Measurements from ENCODE around the gene RUNX2.

RUNX2 gene

GRCh38 chr6:45613656-45614055 is 285.5 kb downstream of the RUNX2 start:
- ChIA-PET POLR2A (no interaction called here), CTCF (no interaction called here)
- TF ChIP-seq HDGF (IDR thresholded peaks at IDR 0.05; ENCODE audit: borderline replicate concordance) (no peak), ZNF384 (IDR thresholded peaks at IDR 0.05) (no peak), ELF4 (IDR thresholded peaks at IDR 0.05) (no peak), NFRKB (IDR thresholded peaks at IDR 0.05) (no peak), SUZ12 (IDR thresholded peaks at IDR 0.05) (no peak), SP1 (IDR thresholded peaks at IDR 0.05) (no peak), CTBP1 (IDR thresholded peaks at IDR 0.05; ENCODE audit: borderline replicate concordance) (no peak), FOXA1 (IDR thresholded peaks at IDR 0.05) (no peak), LEF1 (IDR thresholded peaks at IDR 0.05; ENCODE audit: borderline replicate concordance) (no peak), FOXK2 (IDR thresholded peaks at IDR 0.05) (no peak), L3MBTL2 (conservative IDR thresholded peaks at IDR 0.05) (no peak), BHLHE40 (IDR thresholded peaks at IDR 0.05; ENCODE audit: borderline replicate concordance) (no peak), PKNOX1 (IDR thresholded peaks at IDR 0.05) (no peak), FOXM1 (IDR thresholded peaks at IDR 0.05; ENCODE audit: borderline replicate concordance) (no peak)
- no peak for DNase-seq (ENCODE audit: extremely low spot score)

GRCh38 chr6:45614488-45615285 is 286.6 kb downstream of the RUNX2 start:
- ChIA-PET POLR2A (no interaction called here), CTCF (no interaction called here)
- DNase-seq (ENCODE audit: extremely low spot score): no peak
- no peak for TF ChIP-seq ELF4 (IDR thresholded peaks at IDR 0.05)

GRCh38 chr6:45616209-45616608 is 288.1 kb downstream of the RUNX2 start:
- POLR2A ChIA-PET: interaction anchor here (0.9 kb wide), 1 partner anchor 21 kb away, joined by 3 read pairs; no protein-coding TSS in a partner anchor
- CTCF ChIA-PET: no interaction called here
- no peak for DNase-seq (ENCODE audit: extremely low spot score)
- no peak for TF ChIP-seq SUZ12 (IDR thresholded peaks at IDR 0.05)
- TF ChIP-seq ZNF384 (IDR thresholded peaks at IDR 0.05): no peak
- TF ChIP-seq BHLHE40 (IDR thresholded peaks at IDR 0.05; ENCODE audit: borderline replicate concordance): no peak
- no peak for TF ChIP-seq LEF1 (IDR thresholded peaks at IDR 0.05; ENCODE audit: borderline replicate concordance)
- no peak for TF ChIP-seq TARDBP (IDR thresholded peaks at IDR 0.05)
- TF ChIP-seq FOXK2 (IDR thresholded peaks at IDR 0.05): no peak
- TF ChIP-seq PKNOX1 (IDR thresholded peaks at IDR 0.05): no peak
- TF ChIP-seq ARNT (IDR thresholded peaks at IDR 0.05): no peak
- TF ChIP-seq ELF4 (IDR thresholded peaks at IDR 0.05): no peak
- TF ChIP-seq L3MBTL2 (conservative IDR thresholded peaks at IDR 0.05): no peak
- TF ChIP-seq NFRKB (IDR thresholded peaks at IDR 0.05): no peak
- TF ChIP-seq SP1 (IDR thresholded peaks at IDR 0.05): no peak
- TF ChIP-seq FOXM1 (IDR thresholded peaks at IDR 0.05; ENCODE audit: borderline replicate concordance): no peak
- TF ChIP-seq FOXA1 (IDR thresholded peaks at IDR 0.05): no peak
- no peak for TF ChIP-seq HDGF (IDR thresholded peaks at IDR 0.05; ENCODE audit: borderline replicate concordance)
- TF ChIP-seq CTBP1 (IDR thresholded peaks at IDR 0.05; ENCODE audit: borderline replicate concordance): no peak

- TF ChIP-seq TARDBP (IDR thresholded peaks at IDR 0.05) (no peak), BHLHE40 (IDR thresholded peaks at IDR 0.05; ENCODE audit: borderline replicate concordance) (no peak), L3MBTL2 (conservative IDR thresholded peaks at IDR 0.05) (no peak), FOXA1 (IDR thresholded peaks at IDR 0.05) (no peak), SP1 (IDR thresholded peaks at IDR 0.05) (no peak), NFRKB (IDR thresholded peaks at IDR 0.05) (no peak), FOXM1 (IDR thresholded peaks at IDR 0.05; ENCODE audit: borderline replicate concordance) (no peak), PKNOX1 (IDR thresholded peaks at IDR 0.05) (no peak), ELF4 (IDR thresholded peaks at IDR 0.05) (no peak), HDGF (IDR thresholded peaks at IDR 0.05; ENCODE audit: borderline replicate concordance) (no peak), LEF1 (IDR thresholded peaks at IDR 0.05; ENCODE audit: borderline replicate concordance) (no peak), CTBP1 (IDR thresholded peaks at IDR 0.05; ENCODE audit: borderline replicate concordance) (no peak), FOXK2 (IDR thresholded peaks at IDR 0.05) (no peak), SUZ12 (IDR thresholded peaks at IDR 0.05) (no peak)
- ChIA-PET POLR2A (interaction anchor here (1.5 kb wide), 1 partner anchor 239 kb away, joined by 3 read pairs; the partner anchor contains the start of gene SUPT3H), CTCF (no interaction called here)
- DNase-seq (ENCODE audit: extremely low spot score): no peak
These were observed 289.3 kb downstream of the RUNX2 start for GRCh38 chr6:45617441-45617840.

- ChIA-PET POLR2A (interaction anchor here (1.5 kb wide), 1 partner anchor 240 kb away, joined by 3 read pairs; the partner anchor contains the start of gene SUPT3H), CTCF (interaction anchor here (0.6 kb wide), 1 partner anchor 304 kb away, joined by 3 read pairs; no protein-coding TSS in a partner anchor)
- TF ChIP-seq ARNT (IDR thresholded peaks at IDR 0.05) (no peak), ZNF384 (IDR thresholded peaks at IDR 0.05) (no peak), CTBP1 (IDR thresholded peaks at IDR 0.05; ENCODE audit: borderline replicate concordance) (no peak), SUZ12 (IDR thresholded peaks at IDR 0.05) (no peak), FOXA1 (IDR thresholded peaks at IDR 0.05) (no peak)
- no peak for DNase-seq (ENCODE audit: extremely low spot score)
These were observed 290.1 kb downstream of the RUNX2 start for GRCh38 chr6:45618259-45618658.

- DNase-seq (ENCODE audit: extremely low spot score): no peak
- TF ChIP-seq ELF4 (IDR thresholded peaks at IDR 0.05) (no peak), ZNF384 (IDR thresholded peaks at IDR 0.05) (no peak), LEF1 (IDR thresholded peaks at IDR 0.05; ENCODE audit: borderline replicate concordance) (no peak), L3MBTL2 (conservative IDR thresholded peaks at IDR 0.05) (no peak), HDGF (IDR thresholded peaks at IDR 0.05; ENCODE audit: borderline replicate concordance) (no peak), TARDBP (IDR thresholded peaks at IDR 0.05) (no peak), ARNT (IDR thresholded peaks at IDR 0.05) (no peak), SP1 (IDR thresholded peaks at IDR 0.05) (no peak), FOXA1 (IDR thresholded peaks at IDR 0.05) (no peak), PKNOX1 (IDR thresholded peaks at IDR 0.05) (no peak), NFRKB (IDR thresholded peaks at IDR 0.05) (no peak), CTBP1 (IDR thresholded peaks at IDR 0.05; ENCODE audit: borderline replicate concordance) (no peak), FOXK2 (IDR thresholded peaks at IDR 0.05) (no peak), BHLHE40 (IDR thresholded peaks at IDR 0.05; ENCODE audit: borderline replicate concordance) (no peak), FOXM1 (IDR thresholded peaks at IDR 0.05; ENCODE audit: borderline replicate concordance) (no peak), SUZ12 (IDR thresholded peaks at IDR 0.05) (no peak)
- POLR2A ChIA-PET: no interaction called here
- CTCF ChIA-PET: no interaction called here
These were observed 291.2 kb downstream of the RUNX2 start for GRCh38 chr6:45619211-45619760.

Data from HEK293T (cell line).